NCI-H128 (cell line): ENCODE measurements around the gene MGAT2.
"Not testable (repeated sequence)": the region's sequence is repeated elsewhere in the genome, so short reads cannot be mapped to it uniquely, and the experiment has no call there.

ENCODE experiments used
- DNase-seq: peaks from one replicate; lab custom pipeline; 2025; ENCODE audit not compliant: unreplicated experiment; lab: John Stamatoyannopoulos, UW

The MGAT2 gene

GRCh38 chr14:49653508-49653907, 32.9 kb downstream of the MGAT2 start:
- DNase-seq: no peak

GRCh38 chr14:49654511-49654910, 33.9 kb downstream of the MGAT2 start:
- DNase-seq: no peak

DNA sequence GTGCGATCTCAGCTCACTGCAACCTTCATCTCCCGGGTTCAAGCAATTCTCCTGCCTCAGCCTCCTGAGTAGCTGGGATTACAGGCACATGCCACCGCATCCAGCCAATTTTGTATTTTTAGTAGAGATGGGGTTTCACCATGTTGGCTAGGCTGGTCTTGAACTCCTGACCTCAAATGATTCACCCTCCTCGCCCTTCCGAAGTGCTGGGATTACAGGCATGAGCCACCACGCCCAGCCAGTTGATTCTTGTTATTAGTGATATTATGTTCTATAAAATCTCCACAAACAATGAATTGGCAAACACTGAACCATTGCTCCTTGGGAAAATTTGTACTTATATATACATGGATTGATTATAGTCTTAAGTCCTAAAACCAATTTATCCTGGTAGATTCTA, 36.9 kb downstream of the MGAT2 start:
- DNase-seq: not testable (repeated sequence)

- no peak for DNase-seq
Measured at GRCh38 chr14:49659526-49660455, 39.2 kb downstream of the MGAT2 start.

GRCh38 chr14:49670475-49670874, 49.9 kb downstream of the MGAT2 start:
- DNase-seq: no peak
